Right renal pelvis (tissue), 4 donors: ENCODE data around the gene RPL39. TPM values are rescaled to one million over a fixed set of nuclear protein-coding genes. Genes with fewer than 3 reads are reported as not detected.

Experiments used
- polyA plus RNA-seq, 4 donors: library from polyadenylated mRNA; unstranded; fragments of 120-200 nt; gene quantifications; one replicate each; pipeline ENCODE4 v1.2.1, GENCODE V29; 2013; ENCODE audit not compliant: insufficient read length in 4 of 4

RPL39 gene
- polyA plus RNA-seq, 4 donors = 2,191 to 2,412 (median 2,308) TPM

Other genes with a start within 250 kb of the RPL39 start
- 10 to 100 TPM; 29.4 to 33.8 (median 30.4) TPM for gene STEEP1, start 226.2 kb downstream of the RPL39 start, polyA plus RNA-seq
- gene UBE2A, start 217.1 kb downstream of the RPL39 start, polyA plus RNA-seq = 100 to 1,000 TPM in 1 of 4 donors, 10 to 100 TPM in 3; 86.4 to 107 (median 94.5) TPM
- gene NKRF, start 185.2 kb downstream of the RPL39 start, polyA plus RNA-seq = 10 to 100 TPM; 14.4 to 18.8 (median 16.5) TPM
- 10 to 100 TPM; 55.7 to 63.4 (median 60.2) TPM for gene SEPTIN6, start 98.5 kb downstream of the RPL39 start, polyA plus RNA-seq
- gene SOWAHD, start 33.0 kb downstream of the RPL39 start, polyA plus RNA-seq = under 1 TPM; 0.50 to 0.83 (median 0.68) TPM
- gene UPF3B, start 61.3 kb upstream of the RPL39 start, polyA plus RNA-seq = 10 to 100 TPM; 26.7 to 32.7 (median 29.7) TPM
- 10 to 100 TPM; 11.4 to 13.4 (median 12.2) TPM for gene RNF113A, start 80.1 kb upstream of the RPL39 start, polyA plus RNA-seq
- gene NDUFA1, start 80.2 kb upstream of the RPL39 start, polyA plus RNA-seq = 100 to 1,000 TPM; 136 to 144 (median 141) TPM
- gene AKAP14, start 104.3 kb upstream of the RPL39 start, polyA plus RNA-seq = under 1 TPM in 3 of 4 donors, not detected in 1; 0.24 to 0.55 (median 0.27) TPM
- gene NKAP, start 152.1 kb upstream of the RPL39 start, polyA plus RNA-seq = 10 to 100 TPM; 13.4 to 15.2 (median 14.7) TPM